GM12891 (cell line): ENCODE results near the gene SRGAP3.

Source experiments
- PAX5 ChIP-seq: IDR thresholded peaks from 2 replicates; pipeline ENCODE4 v1.6.1; 2011; ENCODE audit warnings: low read length, moderate library complexity, mild to moderate bottlenecking; ENCODE audit not compliant: insufficient read depth, severe bottlenecking
- POLR2A ChIP-seq: IDR thresholded peaks from 2 replicates; pipeline ENCODE4 v1.6.1; 2011; ENCODE audit warnings: low read depth, low read length, control low read depth
- POLR2AphosphoS5 ChIP-seq: IDR thresholded peaks from 2 replicates; pipeline ENCODE4 v1.6.1; 2011; ENCODE audit warnings: low read depth, low read length, control low read depth
- POU2F2 ChIP-seq: IDR thresholded peaks from 2 replicates; pipeline ENCODE4 v1.6.1; 2011; ENCODE audit warnings: low read depth, mild to moderate bottlenecking, control low read depth, low read length, moderate library complexity
- TAF1 ChIP-seq: IDR thresholded peaks from 2 replicates; pipeline ENCODE4 v1.6.1; 2011; ENCODE audit warnings: low read depth, low read length, control low read depth

DNA sequence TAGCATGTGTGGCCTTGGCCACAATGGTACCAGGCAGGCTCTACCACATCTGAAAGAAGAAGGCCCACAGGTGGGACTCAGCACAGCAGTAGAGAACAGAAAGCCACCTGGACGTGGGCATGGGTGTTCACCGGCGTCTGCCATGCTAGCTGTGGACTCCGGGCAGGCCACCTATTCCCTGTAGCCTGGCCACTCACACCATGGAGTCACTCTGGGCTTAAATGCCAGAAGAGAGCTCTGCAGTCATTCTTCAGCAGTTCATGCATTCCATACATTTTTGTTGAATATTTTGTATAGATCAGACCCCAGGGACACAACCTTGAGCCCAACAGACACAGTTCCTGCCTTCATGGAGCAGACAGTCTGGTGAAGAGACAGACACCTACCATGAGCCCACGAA, 138.6 kb downstream of the SRGAP3 start:
- TF ChIP-seq POLR2AphosphoS5 (no peak), POLR2A (no peak), PAX5 (no peak), TAF1 (no peak), POU2F2 (no peak)
